ENCODE data around the gene MSL3B.

DNA sequence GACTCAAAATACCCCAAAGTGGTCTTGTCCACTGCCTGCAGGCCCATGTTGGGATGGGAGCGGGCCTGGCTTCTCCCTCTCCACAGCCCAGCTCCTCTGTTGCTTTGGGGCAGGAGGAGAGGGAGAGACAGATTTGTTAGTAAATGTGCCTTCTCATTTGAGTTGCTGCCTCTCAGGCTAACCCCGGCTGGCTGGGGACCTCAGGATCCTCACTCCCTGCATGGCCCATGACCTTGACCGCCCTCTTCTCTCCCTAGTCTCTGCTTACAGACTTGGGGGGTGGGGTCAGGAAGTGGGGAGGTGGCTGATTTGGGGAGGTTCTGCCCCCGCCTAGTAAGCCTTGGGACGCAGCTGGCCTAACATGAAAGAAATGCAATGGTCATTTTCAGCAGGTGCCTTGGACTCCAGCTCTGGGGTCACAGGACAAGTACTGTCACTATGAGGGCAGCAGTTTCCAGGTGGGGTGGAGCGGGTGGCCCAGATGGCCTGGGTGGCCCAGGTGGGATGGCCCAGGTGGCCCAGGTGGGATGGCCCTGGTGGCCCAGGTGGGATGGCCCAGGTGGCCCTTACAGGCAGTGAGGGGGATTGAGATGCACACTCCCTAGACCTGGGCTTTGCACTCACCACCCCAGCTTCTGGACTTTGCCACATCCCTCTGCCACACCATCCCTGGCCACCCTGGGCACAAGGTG is 37.9 kb downstream of the MSL3B start:
- TF ChIP-seq, protein P1, sequence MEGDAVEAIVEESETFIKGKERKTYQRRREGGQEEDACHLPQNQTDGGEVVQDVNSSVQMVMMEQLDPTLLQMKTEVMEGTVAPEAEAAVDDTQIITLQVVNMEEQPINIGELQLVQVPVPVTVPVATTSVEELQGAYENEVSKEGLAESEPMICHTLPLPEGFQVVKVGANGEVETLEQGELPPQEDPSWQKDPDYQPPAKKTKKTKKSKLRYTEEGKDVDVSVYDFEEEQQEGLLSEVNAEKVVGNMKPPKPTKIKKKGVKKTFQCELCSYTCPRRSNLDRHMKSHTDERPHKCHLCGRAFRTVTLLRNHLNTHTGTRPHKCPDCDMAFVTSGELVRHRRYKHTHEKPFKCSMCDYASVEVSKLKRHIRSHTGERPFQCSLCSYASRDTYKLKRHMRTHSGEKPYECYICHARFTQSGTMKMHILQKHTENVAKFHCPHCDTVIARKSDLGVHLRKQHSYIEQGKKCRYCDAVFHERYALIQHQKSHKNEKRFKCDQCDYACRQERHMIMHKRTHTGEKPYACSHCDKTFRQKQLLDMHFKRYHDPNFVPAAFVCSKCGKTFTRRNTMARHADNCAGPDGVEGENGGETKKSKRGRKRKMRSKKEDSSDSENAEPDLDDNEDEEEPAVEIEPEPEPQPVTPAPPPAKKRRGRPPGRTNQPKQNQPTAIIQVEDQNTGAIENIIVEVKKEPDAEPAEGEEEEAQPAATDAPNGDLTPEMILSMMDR (conservative IDR thresholded peaks at IDR 0.05; ENCODE audit: low read depth, low read length) = no peak
- no peak for TF ChIP-seq EZH2 (IDR thresholded peaks at IDR 0.05; ENCODE audit: borderline replicate concordance, low read depth, low read length, poor library complexity, severe bottlenecking)
